Thoracic aorta (tissue), 2 donors: ENCODE measurements around the gene DIRAS3. TPM values are rescaled to one million over a fixed set of nuclear protein-coding genes. Genes with fewer than 3 reads are reported as not detected.
"Not testable (repeated sequence)": the region's sequence is repeated elsewhere in the genome, so short reads cannot be mapped to it uniquely, and the experiment has no call there.

Experiments used
- ATAC-seq: fragments of 150-250 bp; one replicate; pipeline ENCODE4 v1.8.0; 2017; ENCODE audit warnings: low read depth; ENCODE audit not compliant: insufficient number of reproducible peaks, low FRiP score
- DNase-seq: peaks from one replicate; pipeline ENCODE4 v3.0.0-alpha.2; 2020; ENCODE audit warnings: low spot score
- H3K27ac ChIP-seq, 2 donors: fragments of 200-600 bp; sonication (generic); 1 replicate in 1 of 2; 2 replicates in 1 of 2; pipeline ENCODE4 v1.5.1; 2016; ENCODE audit warnings: mild to moderate bottlenecking in 2 of 2, moderate library complexity in 2 of 2
- H3K27me3 ChIP-seq: fragments of 200-600 bp; sonication (generic); replicated peaks from 2 replicates; pipeline ENCODE4 v1.6.0; 2016; ENCODE audit warnings: mild to moderate bottlenecking; ENCODE audit not compliant: insufficient read depth
- H3K36me3 ChIP-seq: fragments of 200-600 bp; sonication (generic); one replicate; pipeline ENCODE4 v1.5.1; 2016
- H3K4me1 ChIP-seq, 2 donors: fragments of 200-600 bp; sonication (generic); 1 replicate in 1 of 2; 2 replicates in 1 of 2; pipeline versions ENCODE4 v1.5.1 to v1.6.0; 2016; ENCODE audit warnings: low read depth in 2 of 2, mild to moderate bottlenecking in 1 of 2; ENCODE audit not compliant: control insufficient read depth in 1 of 2
- H3K4me3 ChIP-seq: fragments of 200-600 bp; sonication (generic); 2 replicates; pipeline ENCODE4 v1.5.1; 2016; ENCODE audit warnings: mild to moderate bottlenecking
- H3K9me3 ChIP-seq: fragments of 200-600 bp; sonication (generic); 2 replicates; pipeline ENCODE4 v1.5.1; 2016
- total RNA-seq, 2 donors: library from RNA; depleted of rRNA; stranded (reverse); fragments of >200 nt; gene quantifications; one replicate each; pipeline versions ENCODE4 v1.1.0 to v1.2.3, GENCODE V29; 2016
- TF ChIP-seq, protein P1 (sequence below): fragments of 200-600 bp; sonication (generic); IDR thresholded peaks from one replicate; pipeline ENCODE4 v1.5.1; 2019; ENCODE audit warnings: antibody characterized with exemption

The DIRAS3 gene
- total RNA-seq, 2 donors from 2014 or later, result 4.6 TPM; not detected in 1

DNA sequence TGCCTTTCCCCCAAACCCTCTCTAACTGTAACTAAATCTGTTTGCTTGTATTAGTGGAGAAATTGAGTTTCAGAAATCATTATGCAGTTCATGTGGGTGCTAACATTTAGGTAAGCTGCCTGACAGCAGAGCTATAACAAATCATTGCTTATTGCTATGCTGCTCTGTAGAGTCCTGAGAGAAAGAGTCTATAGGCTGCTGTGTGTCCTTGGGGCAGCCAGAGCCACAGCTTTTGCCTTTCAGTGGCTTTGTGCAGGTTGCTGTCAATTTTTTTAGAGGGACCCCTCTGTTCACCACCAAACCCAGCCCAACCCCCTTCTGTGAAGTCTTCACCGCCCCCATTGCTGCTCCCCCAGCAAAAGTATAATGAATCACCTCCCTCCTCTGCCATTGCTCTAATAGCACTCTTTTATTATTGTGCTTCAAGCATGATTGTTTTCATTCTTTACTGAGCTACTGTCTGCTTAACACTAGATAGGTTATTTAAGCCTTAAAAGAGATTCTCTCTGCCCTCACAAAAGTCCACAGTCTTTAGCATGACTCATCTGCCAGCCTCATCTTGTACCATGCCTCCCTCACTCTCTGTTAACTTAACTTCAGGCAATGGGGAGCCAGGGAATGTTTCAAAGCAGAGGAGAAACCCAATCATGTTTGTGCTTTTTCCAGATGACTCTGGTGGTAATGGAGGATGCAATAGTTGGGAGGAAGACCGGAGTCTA is 38.6 kb downstream of the DIRAS3 start:
- TF ChIP-seq, protein P1, sequence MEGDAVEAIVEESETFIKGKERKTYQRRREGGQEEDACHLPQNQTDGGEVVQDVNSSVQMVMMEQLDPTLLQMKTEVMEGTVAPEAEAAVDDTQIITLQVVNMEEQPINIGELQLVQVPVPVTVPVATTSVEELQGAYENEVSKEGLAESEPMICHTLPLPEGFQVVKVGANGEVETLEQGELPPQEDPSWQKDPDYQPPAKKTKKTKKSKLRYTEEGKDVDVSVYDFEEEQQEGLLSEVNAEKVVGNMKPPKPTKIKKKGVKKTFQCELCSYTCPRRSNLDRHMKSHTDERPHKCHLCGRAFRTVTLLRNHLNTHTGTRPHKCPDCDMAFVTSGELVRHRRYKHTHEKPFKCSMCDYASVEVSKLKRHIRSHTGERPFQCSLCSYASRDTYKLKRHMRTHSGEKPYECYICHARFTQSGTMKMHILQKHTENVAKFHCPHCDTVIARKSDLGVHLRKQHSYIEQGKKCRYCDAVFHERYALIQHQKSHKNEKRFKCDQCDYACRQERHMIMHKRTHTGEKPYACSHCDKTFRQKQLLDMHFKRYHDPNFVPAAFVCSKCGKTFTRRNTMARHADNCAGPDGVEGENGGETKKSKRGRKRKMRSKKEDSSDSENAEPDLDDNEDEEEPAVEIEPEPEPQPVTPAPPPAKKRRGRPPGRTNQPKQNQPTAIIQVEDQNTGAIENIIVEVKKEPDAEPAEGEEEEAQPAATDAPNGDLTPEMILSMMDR, result no peak
- no peak for DNase-seq
- ATAC-seq, result no peak
- no peaks in the 10 kb centered on the region for H3K9me3 ChIP-seq
- no peak overlapping the region for H3K27ac ChIP-seq
- H3K4me1 ChIP-seq, result peaks cover 0 to 6% of the 10 kb centered on the region in 2 donors
- no peak overlapping the region for H3K4me3 ChIP-seq
- H3K36me3 ChIP-seq, result no peaks in the 10 kb centered on the region
- no peaks in the 10 kb centered on the region for H3K27me3 ChIP-seq

DNA sequence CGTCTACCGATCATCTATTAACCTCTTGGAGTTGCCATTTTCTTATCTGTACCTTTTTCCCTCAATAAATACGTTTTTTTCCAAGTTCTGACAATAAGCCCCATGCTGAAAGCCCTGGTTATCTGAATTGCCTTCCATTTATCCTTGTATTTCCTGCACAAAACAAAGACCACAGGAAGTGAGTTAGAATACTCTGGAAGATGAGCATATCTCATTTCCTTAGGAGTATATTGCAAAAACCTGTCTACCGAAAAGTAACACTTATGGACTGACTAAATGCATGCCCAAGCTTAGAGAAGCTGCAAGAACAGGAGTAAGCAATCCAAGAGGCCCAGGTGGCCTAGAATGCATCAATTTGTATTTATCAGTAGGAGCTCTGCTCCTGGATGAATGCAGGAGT is 39.9 kb downstream of the DIRAS3 start:
- Histone ChIP-seq H3K27ac (no peak overlapping the region), H3K9me3 (no peaks in the 10 kb centered on the region), H3K27me3 (no peaks in the 10 kb centered on the region), H3K36me3 (no peaks in the 10 kb centered on the region), H3K4me1 (no peaks in the 10 kb centered on the region), H3K4me3 (no peak overlapping the region)
- ATAC-seq (no peak), DNase-seq (no peak)
- TF ChIP-seq, protein P1, result no peak

- no peak for ATAC-seq
- DNase-seq, result no peak
- H3K27me3 ChIP-seq, result no peaks in the 10 kb centered on the region
- no peak overlapping the region for H3K4me3 ChIP-seq
- H3K4me1 ChIP-seq, result no peaks in the 10 kb centered on the region
- H3K9me3 ChIP-seq, result no peaks in the 10 kb centered on the region
- TF ChIP-seq, protein P1, result peak; percentile 25
- no peaks in the 10 kb centered on the region for H3K36me3 ChIP-seq
- H3K27ac ChIP-seq, result no peak overlapping the region
Measured at GRCh38 chr1:68010090-68010489, 40.3 kb downstream of the DIRAS3 start.

- DNase-seq, H3K4me3 ChIP-seq, H3K27ac ChIP-seq, H3K27me3 ChIP-seq, ATAC-seq, H3K36me3 ChIP-seq, H3K4me1 ChIP-seq: not testable (repeated sequence)
- peaks cover 17% of the 10 kb centered on the region for H3K9me3 ChIP-seq
Measured at GRCh38 chr1:68003626-68004025, 46.8 kb downstream of the DIRAS3 start.

GRCh38 chr1:68000191-68000590 is 50.2 kb downstream of the DIRAS3 start:
- TF ChIP-seq, protein P1, result no peak
- ATAC-seq (no peak), DNase-seq (no peak)
- Histone ChIP-seq H3K4me1 (no peaks in the 10 kb centered on the region), H3K36me3 (no peaks in the 10 kb centered on the region), H3K4me3 (no peak overlapping the region), H3K9me3 (peaks cover 17% of the 10 kb centered on the region), H3K27me3 (no peaks in the 10 kb centered on the region), H3K27ac (no peak overlapping the region)

DNA sequence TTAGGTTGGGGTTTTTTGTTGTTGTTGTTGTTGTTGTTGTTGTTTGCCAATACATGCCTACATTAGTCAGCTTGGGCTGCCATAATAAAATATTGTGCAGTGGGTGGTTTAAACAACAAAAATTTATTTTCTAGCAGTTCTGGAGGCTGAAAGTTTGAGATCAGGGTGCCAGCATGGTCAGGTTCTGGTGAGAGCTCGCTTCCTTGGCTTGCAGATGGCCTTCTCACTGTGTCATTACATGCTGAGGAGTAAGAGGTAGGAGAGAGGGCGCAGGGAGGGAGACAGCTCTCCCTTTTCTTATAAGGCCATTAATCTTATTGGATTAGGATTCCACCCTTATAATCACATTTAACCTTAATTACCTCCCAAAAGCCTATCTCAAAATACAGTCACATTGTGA is 52.7 kb downstream of the DIRAS3 start:
- Histone ChIP-seq H3K4me3 (no peak overlapping the region), H3K36me3 (no peaks in the 10 kb centered on the region), H3K4me1 (no peaks in the 10 kb centered on the region), H3K27ac (no peak overlapping the region), H3K27me3 (no peaks in the 10 kb centered on the region), H3K9me3 (peaks cover 20% of the 10 kb centered on the region)
- TF ChIP-seq, protein P1, result no peak
- ATAC-seq, result no peak
- no peak for DNase-seq
